ENCODE measurements around the gene TECPR1.

DNA sequence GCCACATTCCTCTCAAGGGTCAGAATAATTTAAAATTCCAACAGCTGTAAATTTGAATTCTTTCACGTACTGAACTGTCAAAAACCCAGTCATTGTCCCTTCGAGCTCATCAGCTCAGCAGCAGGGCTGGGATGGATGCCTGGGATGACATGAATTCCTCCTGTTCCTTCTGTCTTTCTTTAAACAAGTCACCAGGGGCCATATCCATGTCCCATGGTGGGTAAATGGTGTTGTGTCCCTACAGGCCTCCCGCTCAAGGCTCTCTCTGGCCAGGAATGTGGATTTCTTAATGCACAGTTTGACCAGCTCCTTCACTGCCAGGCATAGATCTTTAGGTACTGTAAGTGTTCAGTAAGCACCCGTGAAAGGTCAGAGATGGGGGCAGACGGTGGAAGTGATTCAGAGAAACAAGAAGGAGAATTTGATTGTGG, 13.8 kb upstream of the TECPR1 start:
- no peak for TF ChIP-seq POLR2A (IDR thresholded peaks at IDR 0.05)
- TF ChIP-seq, protein P1, sequence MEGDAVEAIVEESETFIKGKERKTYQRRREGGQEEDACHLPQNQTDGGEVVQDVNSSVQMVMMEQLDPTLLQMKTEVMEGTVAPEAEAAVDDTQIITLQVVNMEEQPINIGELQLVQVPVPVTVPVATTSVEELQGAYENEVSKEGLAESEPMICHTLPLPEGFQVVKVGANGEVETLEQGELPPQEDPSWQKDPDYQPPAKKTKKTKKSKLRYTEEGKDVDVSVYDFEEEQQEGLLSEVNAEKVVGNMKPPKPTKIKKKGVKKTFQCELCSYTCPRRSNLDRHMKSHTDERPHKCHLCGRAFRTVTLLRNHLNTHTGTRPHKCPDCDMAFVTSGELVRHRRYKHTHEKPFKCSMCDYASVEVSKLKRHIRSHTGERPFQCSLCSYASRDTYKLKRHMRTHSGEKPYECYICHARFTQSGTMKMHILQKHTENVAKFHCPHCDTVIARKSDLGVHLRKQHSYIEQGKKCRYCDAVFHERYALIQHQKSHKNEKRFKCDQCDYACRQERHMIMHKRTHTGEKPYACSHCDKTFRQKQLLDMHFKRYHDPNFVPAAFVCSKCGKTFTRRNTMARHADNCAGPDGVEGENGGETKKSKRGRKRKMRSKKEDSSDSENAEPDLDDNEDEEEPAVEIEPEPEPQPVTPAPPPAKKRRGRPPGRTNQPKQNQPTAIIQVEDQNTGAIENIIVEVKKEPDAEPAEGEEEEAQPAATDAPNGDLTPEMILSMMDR (IDR thresholded peaks at IDR 0.05) = no peak
